ENCODE measurements around the gene STN1.

The STN1 gene

DNA sequence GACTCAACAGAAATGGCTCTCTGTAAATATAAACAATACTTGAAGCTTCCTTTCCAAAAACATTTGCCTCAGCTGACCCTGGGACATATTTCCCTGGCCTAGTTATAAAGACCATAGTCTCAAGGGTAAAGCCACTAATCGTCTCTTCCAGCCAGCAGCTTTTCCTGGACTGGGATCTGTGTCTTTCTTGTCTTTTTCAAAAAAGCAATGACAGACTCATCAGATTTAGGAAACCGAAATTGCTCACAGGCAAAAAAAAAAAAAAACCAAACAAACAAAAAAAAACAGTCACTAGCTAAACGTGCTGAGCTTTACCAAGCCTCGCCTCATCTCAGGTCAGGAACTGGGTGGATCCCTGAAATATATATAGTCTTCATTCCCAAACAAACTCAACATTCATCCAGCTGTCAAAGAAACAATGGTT lies 23.5 kb downstream of the STN1 start:
- DNase-seq (ENCODE audit: low read depth): no peak

GRCh38 chr10:103893817-103894216 lies 24.2 kb downstream of the STN1 start:
- no peak for DNase-seq (ENCODE audit: low read depth)

- no peak for DNase-seq (ENCODE audit: low read depth)
Observed at GRCh38 chr10:103892181-103892580, 25.8 kb downstream of the STN1 start.

DNA sequence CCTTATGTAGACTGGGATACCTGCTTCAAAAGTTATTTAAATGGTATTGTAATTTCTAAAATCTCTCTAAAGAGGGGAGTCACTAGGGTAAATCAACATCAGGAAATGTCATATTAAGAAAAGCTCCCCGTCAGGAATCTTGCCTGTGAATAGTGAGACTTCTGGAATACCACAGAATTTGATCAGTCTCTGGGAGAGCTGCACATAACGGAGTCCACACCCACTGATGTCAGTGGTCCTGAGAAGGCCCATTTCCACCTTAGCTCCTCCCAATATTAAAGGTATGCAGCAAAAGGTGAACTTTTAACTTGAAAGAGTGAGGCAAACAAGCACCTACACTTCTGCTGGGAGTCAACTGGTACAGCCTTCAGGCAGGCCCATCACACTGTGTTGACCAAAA lies 27.3 kb downstream of the STN1 start:
- no peak for DNase-seq (ENCODE audit: low read depth)

DNA sequence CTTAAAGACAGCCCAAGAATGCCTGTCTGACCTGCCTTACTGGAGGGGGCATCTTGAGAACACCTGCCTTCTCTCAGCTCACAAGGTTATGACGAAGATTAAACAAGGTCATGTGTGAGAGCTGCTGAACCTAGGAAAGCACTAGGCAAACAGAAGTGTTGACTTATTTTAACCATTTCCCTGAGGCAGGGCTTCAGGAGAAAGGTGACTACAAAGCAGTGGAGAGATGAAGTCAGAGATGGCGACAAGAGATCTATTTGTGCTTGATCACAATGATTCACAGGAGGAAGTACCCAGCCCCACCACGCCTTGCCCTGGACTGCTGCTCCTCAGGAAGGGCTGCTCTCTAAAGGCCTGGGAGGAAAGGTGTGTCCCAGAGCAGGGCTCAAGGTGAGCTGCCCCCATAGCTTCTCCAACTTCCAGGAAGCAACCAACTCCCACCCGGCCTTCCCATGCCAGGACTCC lies 27.8 kb downstream of the STN1 start:
- DNase-seq (ENCODE audit: low read depth): no peak

GRCh38 chr10:103889121-103889720 lies 28.8 kb downstream of the STN1 start:
- DNase-seq (ENCODE audit: low read depth): no peak

- DNase-seq (ENCODE audit: low read depth): no peak
Observed at GRCh38 chr10:103888113-103888841, 29.7 kb downstream of the STN1 start.

- no peak for DNase-seq (ENCODE audit: low read depth)
Observed at GRCh38 chr10:103885617-103886016, 32.4 kb downstream of the STN1 start.

- DNase-seq (ENCODE audit: low read depth): no peak
Observed at GRCh38 chr10:103884681-103885139, 33.3 kb downstream of the STN1 start.

DNA sequence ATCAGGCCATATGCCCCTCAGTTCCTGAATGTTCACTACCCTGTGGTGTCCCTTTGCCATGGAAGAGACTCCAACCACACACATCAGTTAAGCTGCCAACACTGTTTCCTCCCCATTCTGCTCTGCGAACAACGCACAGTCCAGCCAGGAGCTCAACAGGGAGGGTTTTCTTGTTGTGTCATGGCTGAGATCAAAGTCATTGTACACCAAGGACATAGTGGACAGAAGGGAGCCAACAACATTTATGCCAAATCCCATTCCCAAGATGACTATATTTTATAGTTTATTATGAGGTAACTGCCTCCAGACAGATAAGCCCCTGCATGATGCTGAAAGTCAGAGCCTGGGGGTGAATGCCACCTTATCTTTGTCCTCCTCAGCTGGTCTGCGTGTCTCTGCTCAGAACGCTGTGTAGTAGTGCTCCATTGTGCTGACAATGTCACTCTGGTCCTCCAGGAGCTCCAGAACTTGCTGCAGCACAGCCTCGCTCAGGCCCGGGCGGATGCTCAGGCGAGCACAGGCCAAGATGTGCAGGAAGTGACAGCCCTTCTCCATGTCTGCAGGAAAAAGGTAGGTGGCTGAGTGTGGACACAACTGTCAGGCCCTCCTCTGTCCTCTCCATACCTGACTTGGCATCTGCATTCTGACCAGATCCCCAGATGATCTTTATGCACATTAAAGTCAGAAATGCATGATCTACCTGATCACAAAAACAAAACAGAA lies 35.5 kb downstream of the STN1 start:
- DNase-seq (ENCODE audit: low read depth): no peak

DNA sequence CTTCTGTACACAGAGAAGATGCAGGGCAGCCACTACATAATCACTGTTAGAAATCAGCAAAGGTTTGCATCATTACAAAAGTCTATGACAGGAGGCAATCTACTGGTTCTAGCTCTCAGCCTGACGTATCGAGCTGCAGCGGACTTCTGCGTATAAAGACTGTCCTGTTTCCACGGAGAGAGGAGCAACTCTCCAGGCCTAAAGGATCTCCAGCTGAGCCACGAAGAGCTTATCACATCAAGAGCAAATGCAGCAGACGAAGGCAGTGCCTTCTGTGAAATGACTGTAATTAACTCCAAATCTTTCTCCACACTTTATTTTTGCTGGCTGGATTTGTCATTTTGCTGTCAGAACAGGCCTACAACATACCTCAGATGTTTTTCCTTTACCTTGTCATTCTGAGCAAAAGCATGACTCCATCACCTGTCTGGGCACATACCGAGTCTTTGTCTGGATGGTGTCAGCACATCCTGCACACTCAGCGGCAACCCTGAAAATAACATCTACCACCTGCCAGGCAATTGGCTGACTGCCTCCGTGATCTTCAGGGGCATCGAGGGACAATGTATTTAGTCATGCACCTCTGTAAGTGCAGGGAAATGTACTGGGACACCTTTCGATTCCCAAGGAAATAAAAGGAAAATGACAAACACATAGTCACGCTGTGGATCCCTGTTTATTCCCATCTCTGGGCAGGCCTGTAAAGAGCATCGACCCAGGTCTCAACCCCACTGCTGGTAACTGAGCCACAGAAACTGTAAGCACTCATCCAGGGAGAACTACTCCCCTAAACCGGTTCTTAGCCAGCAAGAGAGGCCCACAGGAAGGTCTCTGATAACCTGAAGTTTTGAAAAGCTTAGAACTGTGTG lies 36.3 kb downstream of the STN1 start:
- DNase-seq (ENCODE audit: low read depth): no peak

GRCh38 chr10:103879831-103880230 lies 38.2 kb downstream of the STN1 start:
- DNase-seq (ENCODE audit: low read depth): no peak

- no peak for DNase-seq (ENCODE audit: low read depth)
Observed at GRCh38 chr10:103879409-103879808, 38.6 kb downstream of the STN1 start.

DNA sequence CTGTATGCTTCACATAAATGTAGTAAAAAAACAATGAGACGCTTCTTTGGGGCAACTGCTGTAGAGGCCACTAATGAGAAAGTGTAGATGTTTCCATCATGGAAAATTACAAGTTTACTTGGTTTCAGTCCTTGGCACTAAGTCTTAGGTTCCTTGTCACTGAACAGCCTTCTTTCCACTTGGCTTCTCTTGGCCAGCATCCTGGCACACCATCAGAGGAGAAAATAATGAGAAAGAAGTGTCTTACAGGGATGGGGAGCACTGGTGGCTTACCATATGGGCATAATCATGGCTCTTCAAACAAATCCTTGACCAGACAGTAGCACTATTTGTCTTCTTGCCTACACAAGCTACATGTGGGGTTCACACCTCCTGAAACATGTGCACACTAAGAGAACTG lies 40.1 kb downstream of the STN1 start:
- no peak for DNase-seq (ENCODE audit: low read depth)

GRCh38 chr10:103876155-103876554 lies 41.8 kb downstream of the STN1 start:
- DNase-seq (ENCODE audit: low read depth): no peak

DNA sequence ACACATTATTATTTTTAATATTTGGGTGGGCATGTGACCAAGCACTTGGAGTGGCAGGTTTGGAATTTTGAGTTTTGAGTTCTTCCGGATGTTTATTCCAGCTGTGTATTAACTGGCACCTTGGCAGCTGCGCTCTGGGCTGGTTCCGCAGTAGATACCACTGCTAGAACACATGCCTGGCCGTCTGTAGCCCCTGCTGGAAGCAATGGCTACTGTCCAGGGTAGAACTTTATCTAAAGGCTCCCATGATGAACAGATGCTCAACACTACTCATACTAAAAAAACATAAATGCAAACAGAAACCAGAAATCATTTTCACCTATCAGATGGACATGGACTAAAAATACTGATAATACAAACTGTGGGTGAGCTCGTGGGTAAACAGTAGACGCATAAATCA lies 43.3 kb downstream of the STN1 start:
- no peak for DNase-seq (ENCODE audit: low read depth)

- DNase-seq (ENCODE audit: low read depth): no peak
Observed at GRCh38 chr10:103872137-103872931, 45.6 kb downstream of the STN1 start.

DNA sequence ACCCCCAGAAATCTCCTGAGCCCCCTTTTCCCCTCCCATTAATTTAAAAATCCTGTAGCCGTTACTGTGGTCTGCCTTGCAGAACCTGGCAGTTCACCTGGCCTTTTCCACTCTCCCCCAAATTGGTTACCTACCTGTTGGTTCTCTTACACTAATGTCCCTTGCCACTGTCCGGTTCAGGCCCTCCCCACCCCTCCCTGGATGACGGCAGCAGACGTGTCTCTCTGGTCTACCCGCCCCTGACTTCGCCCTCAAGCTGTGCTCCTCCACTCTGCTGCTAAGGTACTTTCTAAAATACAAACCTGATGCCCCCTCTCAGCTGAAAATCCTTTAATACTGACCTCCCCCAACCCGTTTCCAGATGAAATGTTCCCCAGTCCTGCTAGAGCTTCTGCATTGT lies 47.0 kb downstream of the STN1 start:
- DNase-seq (ENCODE audit: low read depth): no peak

DNA sequence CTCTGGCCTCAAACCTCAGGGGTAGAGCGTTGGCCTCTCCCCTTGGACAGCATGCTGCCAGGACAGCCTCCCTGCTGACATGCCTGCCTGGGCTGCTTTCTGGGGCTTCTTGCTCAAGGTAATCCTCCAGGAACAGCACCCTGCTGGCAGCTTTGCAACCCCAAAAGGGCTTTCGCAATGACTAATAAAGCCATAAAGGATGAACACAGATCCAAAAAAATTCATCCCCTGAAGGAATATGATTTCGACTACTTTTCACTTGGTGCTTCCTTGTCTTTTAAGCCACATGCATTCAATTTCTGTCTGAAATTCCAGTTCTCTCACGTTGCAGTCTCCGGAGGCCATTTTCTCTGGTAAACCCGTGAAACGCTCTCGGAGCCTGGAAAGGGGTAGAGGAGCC lies 47.5 kb downstream of the STN1 start:
- no peak for DNase-seq (ENCODE audit: low read depth)

GRCh38 chr10:103869336-103869735 lies 48.6 kb downstream of the STN1 start:
- DNase-seq (ENCODE audit: low read depth): no peak

DNA sequence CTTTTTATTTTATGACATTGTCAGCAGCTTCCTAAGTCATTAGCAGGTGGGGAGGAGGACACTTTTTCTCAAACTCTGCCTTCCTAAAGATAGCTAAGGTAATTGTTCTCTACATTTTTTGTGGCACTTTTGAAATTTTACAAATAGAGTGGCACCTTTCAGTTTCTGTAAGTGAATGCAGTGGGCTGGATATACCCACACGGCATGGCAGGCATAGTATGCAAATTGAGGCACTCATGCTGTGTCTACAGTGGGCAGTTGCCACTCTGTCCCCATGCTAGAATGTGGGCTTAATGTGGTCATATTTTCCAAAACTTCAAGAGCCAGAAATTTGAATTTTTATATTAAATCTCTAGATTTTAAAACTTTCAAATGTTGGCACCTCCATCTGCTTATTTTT lies 49.8 kb downstream of the STN1 start:
- DNase-seq (ENCODE audit: low read depth): no peak
